ENCODE results near the gene ASB18.

- TF ChIP-seq, protein P1, sequence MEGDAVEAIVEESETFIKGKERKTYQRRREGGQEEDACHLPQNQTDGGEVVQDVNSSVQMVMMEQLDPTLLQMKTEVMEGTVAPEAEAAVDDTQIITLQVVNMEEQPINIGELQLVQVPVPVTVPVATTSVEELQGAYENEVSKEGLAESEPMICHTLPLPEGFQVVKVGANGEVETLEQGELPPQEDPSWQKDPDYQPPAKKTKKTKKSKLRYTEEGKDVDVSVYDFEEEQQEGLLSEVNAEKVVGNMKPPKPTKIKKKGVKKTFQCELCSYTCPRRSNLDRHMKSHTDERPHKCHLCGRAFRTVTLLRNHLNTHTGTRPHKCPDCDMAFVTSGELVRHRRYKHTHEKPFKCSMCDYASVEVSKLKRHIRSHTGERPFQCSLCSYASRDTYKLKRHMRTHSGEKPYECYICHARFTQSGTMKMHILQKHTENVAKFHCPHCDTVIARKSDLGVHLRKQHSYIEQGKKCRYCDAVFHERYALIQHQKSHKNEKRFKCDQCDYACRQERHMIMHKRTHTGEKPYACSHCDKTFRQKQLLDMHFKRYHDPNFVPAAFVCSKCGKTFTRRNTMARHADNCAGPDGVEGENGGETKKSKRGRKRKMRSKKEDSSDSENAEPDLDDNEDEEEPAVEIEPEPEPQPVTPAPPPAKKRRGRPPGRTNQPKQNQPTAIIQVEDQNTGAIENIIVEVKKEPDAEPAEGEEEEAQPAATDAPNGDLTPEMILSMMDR (IDR thresholded peaks at IDR 0.05 in 8 of 11, conservative IDR thresholded peaks at IDR 0.05 in 3 of 11): no peak
- TF ChIP-seq POLR2A (IDR thresholded peaks at IDR 0.05): no peak
- TF ChIP-seq POLR2AphosphoS5 (IDR thresholded peaks at IDR 0.05): no peak
Measured at GRCh38 chr2:236244256-236244655, 19.9 kb downstream of the ASB18 start.
